HG02981 (cell line): ENCODE data around the gene TMSB4X.
A peak's percentile ranks its signal among the peaks of the same experiment; 100 is the strongest.
"Not testable (repeated sequence)": the region's sequence is repeated elsewhere in the genome, so short reads cannot be mapped to it uniquely, and the experiment has no call there.

Source experiments
- ATAC-seq: cut with Tn5 transposase; IDR thresholded peaks from one replicate; pipeline ENCODE4 v1.9.1; 2021; ENCODE audit warnings: mild to moderate bottlenecking, moderate library complexity; ENCODE audit not compliant: unreplicated experiment

The TMSB4X gene

GRCh38 chrX:12954981-12955380, 19.9 kb upstream of the TMSB4X start:
- ATAC-seq: no peak

- ATAC-seq: peak; percentile 44
These were observed 18.8 kb upstream of the TMSB4X start for GRCh38 chrX:12955882-12956703.

GRCh38 chrX:12956704-12957534, 18.0 kb upstream of the TMSB4X start:
- ATAC-seq: peak; percentile 55

- no peak for ATAC-seq
These were observed 16.9 kb upstream of the TMSB4X start for GRCh38 chrX:12958059-12958458.

GRCh38 chrX:12958461-12958860, 16.4 kb upstream of the TMSB4X start:
- no peak for ATAC-seq

GRCh38 chrX:12961196-12961718, 13.7 kb upstream of the TMSB4X start:
- no peak for ATAC-seq

GRCh38 chrX:12962041-12962504, 12.8 kb upstream of the TMSB4X start:
- no peak for ATAC-seq

- ATAC-seq: not testable (repeated sequence)
These were observed 11.6 kb upstream of the TMSB4X start for GRCh38 chrX:12963210-12963850.

- no peak for ATAC-seq
These were observed 9.6 kb upstream of the TMSB4X start for GRCh38 chrX:12965131-12965940.

GRCh38 chrX:12966151-12966550, 8.8 kb upstream of the TMSB4X start:
- no peak for ATAC-seq

- ATAC-seq: no peak
These were observed 7.0 kb upstream of the TMSB4X start for GRCh38 chrX:12967711-12968465.

GRCh38 chrX:12970691-12971202, 4.2 kb upstream of the TMSB4X start:
- ATAC-seq: no peak

GRCh38 chrX:12971282-12972003, 3.5 kb upstream of the TMSB4X start:
- no peak for ATAC-seq

- ATAC-seq: no peak
These were observed 2.7 kb upstream of the TMSB4X start for GRCh38 chrX:12972243-12972642.

GRCh38 chrX:12972878-12973560, 1.9 kb upstream of the TMSB4X start:
- no peak for ATAC-seq

GRCh38 chrX:12973561-12974304, 1.2 kb upstream of the TMSB4X start:
- ATAC-seq: no peak

- no peak for ATAC-seq
These were observed 560 bp upstream of the TMSB4X start for GRCh38 chrX:12974305-12974795.
